C4-2B (cell line): ENCODE results near the gene HOXA1.

Source experiments
- H3K27ac ChIP-seq: fragments of 450-650 bp; 2 replicates; pipeline ENCODE4 v1.5.1; 2017
- ZFX ChIP-seq: fragments of 450-650 bp; IDR thresholded peaks from 2 replicates; pipeline ENCODE4 v1.6.1; 2017
- TF ChIP-seq, protein P1 (sequence below): fragments of 450-650 bp; conservative IDR thresholded peaks from 2 replicates; pipeline ENCODE4 v1.5.1; 2017; ENCODE audit warnings: mild to moderate bottlenecking

Gene HOXA1

DNA sequence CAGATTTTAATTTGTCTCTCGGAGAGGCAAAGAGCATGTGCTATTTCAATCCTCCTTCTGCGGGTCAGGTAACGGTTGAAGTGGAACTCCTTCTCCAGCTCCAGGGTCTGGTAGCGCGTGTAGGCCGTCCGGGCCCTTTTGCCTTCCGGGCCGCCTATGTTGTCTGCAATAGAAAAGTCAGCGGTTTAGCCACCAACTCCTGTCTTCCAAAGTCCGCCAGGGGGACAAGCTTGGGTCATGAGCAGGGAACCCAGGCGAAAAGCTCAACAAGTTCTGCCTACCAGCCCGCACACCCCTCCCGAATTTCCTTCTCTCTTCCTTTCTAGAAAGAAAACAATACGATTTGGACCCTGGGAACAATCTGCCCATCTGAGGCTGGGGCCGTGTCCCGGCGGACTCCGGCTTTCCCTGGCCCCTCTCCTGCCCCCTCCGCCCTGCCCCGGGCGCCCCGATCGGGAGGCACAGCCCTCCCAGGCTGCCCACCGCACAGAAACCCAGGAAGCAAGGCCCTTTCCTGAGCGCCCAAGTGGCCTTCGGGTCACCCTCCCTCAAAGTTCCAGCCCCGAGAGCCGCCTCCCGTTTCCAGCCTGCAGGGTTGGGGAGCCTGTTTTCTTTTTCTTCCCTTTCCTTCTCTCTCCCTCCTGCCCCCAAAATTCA, 46.3 kb upstream of the HOXA1 start:
- H3K27ac ChIP-seq: no peak overlapping the region
- TF ChIP-seq, protein P1, sequence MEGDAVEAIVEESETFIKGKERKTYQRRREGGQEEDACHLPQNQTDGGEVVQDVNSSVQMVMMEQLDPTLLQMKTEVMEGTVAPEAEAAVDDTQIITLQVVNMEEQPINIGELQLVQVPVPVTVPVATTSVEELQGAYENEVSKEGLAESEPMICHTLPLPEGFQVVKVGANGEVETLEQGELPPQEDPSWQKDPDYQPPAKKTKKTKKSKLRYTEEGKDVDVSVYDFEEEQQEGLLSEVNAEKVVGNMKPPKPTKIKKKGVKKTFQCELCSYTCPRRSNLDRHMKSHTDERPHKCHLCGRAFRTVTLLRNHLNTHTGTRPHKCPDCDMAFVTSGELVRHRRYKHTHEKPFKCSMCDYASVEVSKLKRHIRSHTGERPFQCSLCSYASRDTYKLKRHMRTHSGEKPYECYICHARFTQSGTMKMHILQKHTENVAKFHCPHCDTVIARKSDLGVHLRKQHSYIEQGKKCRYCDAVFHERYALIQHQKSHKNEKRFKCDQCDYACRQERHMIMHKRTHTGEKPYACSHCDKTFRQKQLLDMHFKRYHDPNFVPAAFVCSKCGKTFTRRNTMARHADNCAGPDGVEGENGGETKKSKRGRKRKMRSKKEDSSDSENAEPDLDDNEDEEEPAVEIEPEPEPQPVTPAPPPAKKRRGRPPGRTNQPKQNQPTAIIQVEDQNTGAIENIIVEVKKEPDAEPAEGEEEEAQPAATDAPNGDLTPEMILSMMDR: no peak
- no peak for TF ChIP-seq ZFX

GRCh38 chr7:27141137-27141922, 45.5 kb upstream of the HOXA1 start:
- H3K27ac ChIP-seq: no peak overlapping the region
- TF ChIP-seq ZFX: no peak
- TF ChIP-seq, protein P1: no peak

DNA sequence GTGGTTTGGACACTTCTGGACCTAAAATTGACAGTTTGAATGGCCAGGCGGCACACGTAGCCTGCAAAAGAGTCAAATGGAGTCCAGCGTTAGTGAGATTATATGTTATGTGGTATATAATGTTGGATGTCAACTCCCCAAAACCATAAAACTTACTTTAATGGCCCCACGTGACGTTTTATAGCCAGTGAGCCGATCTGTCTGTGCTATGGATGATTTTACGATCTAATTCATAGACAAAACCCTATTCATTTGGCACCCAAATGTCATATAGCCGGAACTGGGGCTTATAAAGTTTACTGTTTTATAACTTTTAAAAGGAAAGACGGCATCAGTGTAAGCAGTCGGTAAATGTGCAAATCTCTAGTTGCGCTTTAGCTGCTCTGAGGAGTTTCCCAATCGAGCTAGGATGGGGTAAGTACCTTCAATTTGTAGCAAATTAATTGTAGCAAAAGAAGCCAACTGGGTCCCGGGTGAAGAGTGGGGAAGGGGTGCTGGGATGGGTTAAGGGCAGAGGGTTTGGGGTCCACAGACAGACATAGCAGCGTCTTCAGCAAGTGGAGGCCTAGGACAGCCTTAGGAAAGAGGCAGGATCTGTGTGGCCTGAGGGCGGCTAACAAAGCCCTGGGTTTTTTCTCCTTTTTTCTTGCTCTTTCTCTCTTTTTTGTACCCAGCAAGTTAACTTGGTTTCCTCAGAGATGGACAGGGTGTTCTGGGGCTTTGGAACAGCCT, 44.5 kb upstream of the HOXA1 start:
- TF ChIP-seq, protein P1: no peak
- TF ChIP-seq ZFX: no peak
- no peak overlapping the region for H3K27ac ChIP-seq

- no peak overlapping the region for H3K27ac ChIP-seq
- TF ChIP-seq ZFX: no peak
- TF ChIP-seq, protein P1: no peak
Measured at GRCh38 chr7:27139334-27140125, 43.7 kb upstream of the HOXA1 start.

- H3K27ac ChIP-seq: no peak overlapping the region
- TF ChIP-seq, protein P1: no peak
- no peak for TF ChIP-seq ZFX
Measured at GRCh38 chr7:27138985-27139333, 43.2 kb upstream of the HOXA1 start.

DNA sequence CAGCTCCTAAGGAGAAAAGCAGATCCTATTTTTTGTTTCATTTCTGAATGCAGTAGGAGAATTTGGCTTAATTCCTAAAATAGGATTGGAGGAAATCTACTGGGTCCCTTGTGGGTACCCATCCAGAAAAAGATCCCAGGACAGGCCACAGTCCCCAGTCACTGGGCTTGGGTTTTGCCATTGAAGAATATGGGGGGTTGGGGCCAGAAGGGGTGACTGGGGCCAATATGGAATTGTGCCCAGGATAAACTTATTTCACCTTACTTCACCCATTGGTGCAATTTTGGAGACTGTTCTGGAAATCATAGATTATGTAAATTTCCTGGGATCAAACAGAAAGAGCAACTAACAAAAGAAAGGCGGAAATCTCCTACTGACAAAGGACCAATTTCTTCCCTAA, 42.7 kb upstream of the HOXA1 start:
- no peak for TF ChIP-seq ZFX
- TF ChIP-seq, protein P1: no peak

More for the DNA sequence above, 42.7 kb upstream of the HOXA1 start:
- no peak overlapping the region for H3K27ac ChIP-seq
